Adipocyte (in vitro differentiated cells): ENCODE results near the gene DLG1.
"Not testable (repeated sequence)": the region's sequence is repeated elsewhere in the genome, so short reads cannot be mapped to it uniquely, and the experiment has no call there.

ENCODE experiments used
- DNase-seq: peaks from one replicate; pipeline ENCODE4 v3.0.0-alpha.2; 2015; ENCODE audit warnings: low read depth
- H3K27me3 ChIP-seq: replicated peaks from 2 replicates; pipeline ENCODE4 v1.7.0; 2013; ENCODE audit warnings: mild to moderate bottlenecking, low read length, moderate library complexity; ENCODE audit not compliant: control insufficient read depth, insufficient read depth
- H3K36me3 ChIP-seq: 2 replicates; pipeline ENCODE4 v1.7.0; 2013; ENCODE audit warnings: low read length, mild to moderate bottlenecking, moderate library complexity; ENCODE audit not compliant: control insufficient read depth, insufficient read depth, severe bottlenecking
- H3K4me1 ChIP-seq: 2 replicates; pipeline ENCODE4 v1.7.0; 2013; ENCODE audit warnings: mild to moderate bottlenecking, low read length, moderate library complexity; ENCODE audit not compliant: control insufficient read depth, insufficient read depth
- H3K4me3 ChIP-seq: 2 replicates; pipeline ENCODE4 v1.7.0; 2013; ENCODE audit warnings: mild to moderate bottlenecking, low read length, moderate library complexity
- H3K9ac ChIP-seq: 2 replicates; pipeline ENCODE4 v1.7.0; 2013; ENCODE audit warnings: mild to moderate bottlenecking, low read length, moderate library complexity
- H3K9me3 ChIP-seq: 2 replicates; pipeline ENCODE4 v1.7.0; 2013; ENCODE audit warnings: mild to moderate bottlenecking, low read length, moderate library complexity; ENCODE audit not compliant: control insufficient read depth

DLG1 gene

DNA sequence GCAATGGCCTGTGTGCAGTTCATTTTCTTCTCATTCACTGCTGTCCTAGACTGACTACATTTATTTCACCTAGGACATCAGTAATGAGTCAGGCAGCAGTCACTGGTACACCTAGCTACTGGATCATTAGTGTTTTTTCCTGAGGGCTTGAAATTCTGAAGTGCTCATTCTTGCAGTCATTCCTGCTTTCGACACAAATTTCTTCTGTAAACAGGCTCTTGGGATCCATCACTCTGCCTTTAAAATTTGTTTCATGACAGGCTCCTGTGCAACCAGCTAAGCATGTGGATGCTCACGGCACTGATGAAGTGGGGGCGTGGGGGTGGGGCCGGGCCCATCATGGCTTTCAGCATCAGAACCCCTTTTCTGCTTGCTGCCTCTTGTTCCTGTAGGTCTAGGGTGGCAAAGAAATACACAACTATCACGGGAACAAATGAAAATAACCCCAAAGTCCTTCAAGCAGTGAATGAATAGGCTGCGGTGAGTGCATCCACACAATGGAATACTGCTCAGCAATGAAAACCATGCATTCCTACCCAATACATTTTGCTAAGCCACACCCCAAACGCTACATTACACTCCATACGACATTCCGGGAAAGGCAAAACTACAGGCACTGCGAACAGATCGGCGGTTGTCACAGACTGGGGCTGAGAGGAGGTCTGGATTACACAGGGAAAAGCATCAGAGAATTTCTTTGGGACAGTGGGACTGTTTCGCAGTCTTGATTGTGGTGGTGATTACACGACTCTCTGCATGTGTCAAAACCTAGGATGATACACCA, 259.5 kb downstream of the DLG1 start:
- Histone ChIP-seq H3K9ac (no peak overlapping the region), H3K9me3 (no peaks in the 10 kb centered on the region), H3K4me3 (no peak overlapping the region), H3K27me3 (no peaks in the 10 kb centered on the region), H3K36me3 (peaks cover 8% of the 10 kb centered on the region), H3K4me1 (no peaks in the 10 kb centered on the region)
- DNase-seq: no peak

DNA sequence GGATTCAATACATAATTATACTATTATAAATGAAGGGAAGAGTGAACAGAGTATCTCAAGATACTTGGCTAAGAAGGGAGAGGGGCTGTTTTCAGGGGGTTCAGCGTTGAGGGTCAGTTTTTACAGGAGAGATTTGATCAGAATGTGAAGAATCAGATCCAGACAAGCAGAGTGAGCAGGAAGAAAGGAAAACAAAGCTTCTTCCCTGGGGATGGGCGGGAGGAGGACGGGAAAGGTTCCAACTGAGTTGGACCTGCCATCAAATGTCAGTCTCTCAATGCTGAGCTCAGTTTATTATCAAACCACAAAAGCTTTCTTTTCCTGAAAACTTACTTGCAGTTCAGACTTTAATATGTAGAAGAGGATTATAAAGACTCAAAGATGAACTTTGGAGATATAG, 262.8 kb downstream of the DLG1 start:
- Histone ChIP-seq H3K4me1 (peaks cover 15% of the 10 kb centered on the region), H3K4me3 (no peak overlapping the region), H3K36me3 (no peaks in the 10 kb centered on the region), H3K27me3 (no peaks in the 10 kb centered on the region), H3K9ac (no peak overlapping the region), H3K9me3 (no peaks in the 10 kb centered on the region)
- no peak for DNase-seq

DNA sequence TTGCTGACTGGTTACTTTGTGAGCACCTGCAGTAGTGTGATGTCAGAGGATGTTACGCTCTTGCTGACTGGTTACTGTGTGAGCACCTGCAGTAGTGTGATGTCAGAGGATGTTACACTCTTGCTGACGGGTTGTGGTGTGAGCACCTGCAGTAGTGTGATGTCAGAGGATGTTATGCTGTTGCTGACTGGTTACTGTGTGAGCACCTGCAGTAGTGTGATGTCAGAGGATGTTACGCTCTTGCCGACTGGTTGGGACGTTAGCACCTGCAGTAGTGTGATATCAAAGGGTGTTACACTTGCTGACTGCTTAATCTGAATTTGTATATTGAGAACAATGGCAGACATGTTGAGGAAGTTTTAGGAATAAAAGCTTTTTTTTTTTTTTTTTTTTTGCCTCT, 263.6 kb downstream of the DLG1 start:
- not testable (repeated sequence) for H3K36me3 ChIP-seq, H3K27me3 ChIP-seq, H3K9me3 ChIP-seq, DNase-seq, H3K4me3 ChIP-seq, H3K9ac ChIP-seq
- peaks cover 15% of the 10 kb centered on the region for H3K4me1 ChIP-seq

DNA sequence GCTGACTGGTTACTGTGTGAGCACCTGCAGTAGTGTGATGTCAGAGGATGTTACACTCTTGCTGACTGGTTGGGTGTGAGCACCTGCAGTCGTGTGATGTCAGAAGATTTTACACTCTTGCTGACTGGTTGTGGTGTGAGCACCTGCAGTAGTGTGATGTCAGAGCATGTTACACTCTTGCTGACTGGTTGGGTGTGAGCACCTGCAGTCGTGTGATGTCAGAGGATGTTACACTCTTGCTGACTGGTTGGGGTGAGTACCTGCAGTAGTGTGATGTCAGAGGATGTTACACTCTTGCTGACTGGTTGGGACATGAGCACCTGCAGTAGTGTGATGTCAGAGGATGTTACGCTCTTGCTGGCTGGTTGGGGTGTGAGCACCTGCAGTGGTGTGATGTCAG, 264.6 kb downstream of the DLG1 start:
- not testable (repeated sequence) for H3K9ac ChIP-seq

DNA sequence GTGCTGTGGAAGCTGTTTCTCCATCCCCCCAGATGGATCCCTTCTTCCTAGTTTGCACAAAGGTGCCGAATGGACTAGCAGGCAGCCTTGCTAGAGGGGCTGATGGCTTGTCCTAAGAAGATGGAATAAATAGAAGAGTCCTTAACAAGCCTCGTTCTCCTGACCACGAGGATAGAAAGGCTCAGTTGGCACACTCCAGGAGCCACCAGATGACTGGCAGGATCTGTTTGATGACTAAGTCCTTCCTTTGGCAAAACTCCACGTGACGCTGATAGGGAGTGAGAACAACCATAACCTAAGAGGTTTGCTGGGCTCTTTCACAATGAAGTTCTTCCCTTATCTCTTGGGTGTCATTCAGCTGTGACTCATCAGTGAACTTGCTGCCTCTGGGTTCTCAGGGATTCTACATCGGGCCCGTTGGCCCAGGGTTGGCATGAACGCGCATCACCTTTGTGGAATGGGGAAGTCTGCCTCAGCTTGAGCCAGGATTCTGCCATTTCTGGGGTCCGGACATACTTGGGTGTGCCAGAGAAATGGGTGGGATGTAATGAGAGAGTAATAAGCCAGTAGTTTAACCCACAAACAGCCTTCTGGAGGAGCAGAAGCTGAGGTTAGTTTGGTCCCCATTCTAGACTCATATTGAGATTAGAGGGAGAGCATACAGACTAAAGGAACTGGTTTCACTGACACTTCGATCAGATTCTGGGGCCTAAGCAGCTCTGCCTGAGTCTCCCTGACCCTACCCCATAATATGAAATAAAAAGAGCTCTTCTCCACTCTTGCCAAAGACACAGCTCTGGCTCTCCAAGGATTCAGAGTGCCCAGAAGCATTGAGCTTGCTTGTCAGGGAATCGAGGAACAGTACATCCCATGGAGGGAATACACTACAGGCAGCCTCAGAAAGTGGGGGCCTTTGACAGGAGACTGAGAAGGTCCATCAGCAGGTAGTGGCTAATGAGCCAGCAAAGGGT, 266.8 kb downstream of the DLG1 start:
- H3K4me3 ChIP-seq: no peak overlapping the region

More for the DNA sequence above, 264.6 kb downstream of the DLG1 start:
- H3K27me3 ChIP-seq, H3K36me3 ChIP-seq, H3K9me3 ChIP-seq, DNase-seq, H3K4me3 ChIP-seq: not testable (repeated sequence)
- H3K4me1 ChIP-seq: peaks cover 15% of the 10 kb centered on the region

DNA sequence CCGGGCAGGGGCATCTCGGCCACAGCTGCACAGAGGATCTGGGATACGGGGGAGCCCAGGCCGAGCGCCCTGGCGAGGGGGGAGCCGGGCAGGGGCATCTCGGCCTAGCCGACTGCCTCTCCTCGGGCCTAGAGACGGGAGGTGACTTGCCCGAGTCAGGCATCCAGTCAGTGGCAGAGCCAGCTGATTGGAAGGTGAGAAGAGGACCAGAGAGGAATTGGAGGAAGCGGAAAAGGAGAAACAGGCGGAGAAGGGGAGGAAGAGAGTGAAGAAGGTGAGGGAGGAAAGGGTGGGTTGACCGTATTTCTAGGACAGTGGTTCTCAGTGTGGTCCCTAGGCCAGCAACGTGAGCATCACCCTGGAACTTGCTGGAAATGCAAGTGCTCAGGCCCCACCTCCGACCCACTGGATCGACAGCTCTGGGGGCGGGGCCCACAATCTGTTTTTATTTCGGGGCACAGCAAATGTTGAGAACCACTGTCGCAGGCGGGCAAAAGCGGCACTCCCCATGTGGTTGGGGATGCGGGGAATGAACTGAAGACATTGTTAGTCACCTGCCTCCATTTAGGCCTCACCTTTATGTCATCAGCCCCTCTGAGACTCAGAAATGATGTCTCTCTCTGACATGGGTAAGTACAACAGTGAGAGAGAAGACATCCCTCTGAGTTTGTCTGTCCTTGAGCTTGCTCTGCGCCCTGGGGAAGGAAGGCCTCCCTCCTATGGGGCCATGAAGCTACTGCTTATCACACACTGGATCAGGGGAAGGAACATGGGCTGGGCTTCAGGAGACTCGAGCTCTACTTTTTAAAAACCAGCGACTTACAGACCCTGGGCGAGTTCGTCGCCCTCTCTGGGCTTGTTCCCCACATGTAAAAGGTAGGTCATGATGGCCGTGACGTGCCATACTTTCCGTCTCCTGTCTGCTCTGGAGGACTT, 267.8 kb downstream of the DLG1 start:
- no peaks in the 10 kb centered on the region for H3K9me3 ChIP-seq
- no peaks in the 10 kb centered on the region for H3K27me3 ChIP-seq
- H3K36me3 ChIP-seq: no peaks in the 10 kb centered on the region
- DNase-seq: no peak
- no peak overlapping the region for H3K9ac ChIP-seq
- peaks cover 15% of the 10 kb centered on the region for H3K4me1 ChIP-seq
- H3K4me3 ChIP-seq: no peak overlapping the region

More for the DNA sequence above, 266.8 kb downstream of the DLG1 start:
- DNase-seq: peak; percentile 93
- Histone ChIP-seq H3K9me3 (no peaks in the 10 kb centered on the region), H3K4me1 (peaks cover 15% of the 10 kb centered on the region), H3K9ac (peak overlapping the region; percentile 15), H3K27me3 (no peaks in the 10 kb centered on the region), H3K36me3 (no peaks in the 10 kb centered on the region)

DNA sequence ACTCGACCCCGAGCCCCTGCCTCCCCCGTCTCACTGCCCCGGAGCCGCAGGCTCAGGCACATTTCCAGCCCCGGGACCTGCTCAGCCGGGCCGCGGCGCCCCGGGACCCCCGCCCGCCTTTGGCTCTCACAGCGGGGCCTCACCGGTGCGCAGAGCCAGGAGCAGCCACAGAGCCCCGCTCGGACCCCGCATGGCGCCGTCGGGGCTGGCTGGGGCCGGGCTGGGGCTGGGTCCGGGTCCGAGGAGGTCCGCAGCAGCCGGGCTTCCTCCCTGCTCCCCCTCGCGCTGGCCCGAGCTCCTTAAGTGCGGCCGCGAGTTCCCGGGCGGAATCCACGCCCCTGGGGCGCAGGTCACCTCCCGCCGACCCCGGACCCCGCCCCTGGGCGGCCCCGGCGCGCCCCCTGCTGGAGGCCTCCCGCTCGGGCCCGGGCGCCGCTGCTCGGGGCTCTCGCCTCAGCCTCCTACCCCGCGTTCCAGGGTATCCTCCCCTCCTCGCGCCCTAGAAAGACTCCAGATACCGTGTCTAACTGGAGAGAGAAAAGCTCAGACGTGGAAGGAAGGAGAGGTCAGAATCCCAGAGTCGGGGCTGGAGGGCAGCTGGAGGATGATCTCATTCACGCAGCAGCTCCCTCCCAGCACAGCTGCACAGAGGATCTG, 268.8 kb downstream of the DLG1 start, which contains the start of gene MELTF:
MELTF (minus strand) TSS at position 307 of the 657 bp plus-strand sequence; CDS start at position 192, 115 bp downstream.
- DNase-seq: peak; percentile 68
- H3K27me3 ChIP-seq: no peaks in the 10 kb centered on the region

DNA sequence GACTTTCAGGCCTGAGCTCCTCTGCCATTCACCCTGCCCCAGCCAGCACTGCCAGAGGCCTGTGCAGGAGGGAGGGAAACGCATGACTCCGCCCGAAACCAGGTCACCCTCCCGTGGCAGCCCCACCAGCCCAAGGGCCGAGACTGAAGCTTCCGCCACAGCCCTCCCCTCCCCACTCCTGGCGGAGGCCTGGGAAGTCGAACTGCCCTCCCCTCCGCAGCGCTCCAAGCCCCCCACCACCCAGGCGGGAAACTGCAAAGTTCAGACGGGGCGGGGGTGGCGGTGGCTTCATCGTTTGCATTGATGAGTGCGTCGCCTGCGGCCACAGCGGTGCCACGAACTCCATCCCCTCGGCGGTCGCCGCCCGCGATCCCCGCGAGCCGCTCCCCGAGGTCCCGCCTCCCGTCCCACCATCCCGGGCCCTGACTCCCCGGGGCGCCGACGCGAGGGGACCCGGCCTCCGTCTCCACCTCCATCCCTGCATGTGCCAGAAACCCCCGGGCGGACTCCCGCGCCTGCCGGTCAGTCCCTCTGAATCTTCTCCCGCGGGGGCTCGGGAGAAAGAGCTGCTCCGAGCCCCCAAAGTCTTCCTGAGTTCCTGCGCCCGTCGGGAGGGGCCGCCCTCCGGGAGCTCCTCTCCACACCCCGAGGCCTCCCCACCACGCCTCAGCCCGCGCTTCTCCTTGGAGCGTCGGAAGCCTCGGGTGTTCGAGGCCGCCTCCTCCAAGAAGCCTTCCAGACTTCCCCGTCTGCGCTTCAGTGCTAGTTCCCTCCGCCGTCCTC, 269.5 kb downstream of the DLG1 start:
- DNase-seq: peak; percentile 39
- Histone ChIP-seq H3K9me3 (no peaks in the 10 kb centered on the region), H3K4me3 (peak overlapping the region; percentile 74), H3K4me1 (peaks cover 15% of the 10 kb centered on the region), H3K9ac (peak overlapping the region; percentile 70), H3K27me3 (no peaks in the 10 kb centered on the region), H3K36me3 (no peaks in the 10 kb centered on the region)

More for the DNA sequence above, 268.8 kb downstream of the DLG1 start, which contains the start of gene MELTF:
- peak within 1 kb of the TSS; percentile 70 for H3K9ac ChIP-seq
- no peaks in the 10 kb centered on the region for H3K9me3 ChIP-seq
- peak within 1 kb of the TSS; percentile 74 for H3K4me3 ChIP-seq
- H3K36me3 ChIP-seq: no peaks in the 10 kb centered on the region
- peaks cover 15% of the 10 kb centered on the region for H3K4me1 ChIP-seq

DNA sequence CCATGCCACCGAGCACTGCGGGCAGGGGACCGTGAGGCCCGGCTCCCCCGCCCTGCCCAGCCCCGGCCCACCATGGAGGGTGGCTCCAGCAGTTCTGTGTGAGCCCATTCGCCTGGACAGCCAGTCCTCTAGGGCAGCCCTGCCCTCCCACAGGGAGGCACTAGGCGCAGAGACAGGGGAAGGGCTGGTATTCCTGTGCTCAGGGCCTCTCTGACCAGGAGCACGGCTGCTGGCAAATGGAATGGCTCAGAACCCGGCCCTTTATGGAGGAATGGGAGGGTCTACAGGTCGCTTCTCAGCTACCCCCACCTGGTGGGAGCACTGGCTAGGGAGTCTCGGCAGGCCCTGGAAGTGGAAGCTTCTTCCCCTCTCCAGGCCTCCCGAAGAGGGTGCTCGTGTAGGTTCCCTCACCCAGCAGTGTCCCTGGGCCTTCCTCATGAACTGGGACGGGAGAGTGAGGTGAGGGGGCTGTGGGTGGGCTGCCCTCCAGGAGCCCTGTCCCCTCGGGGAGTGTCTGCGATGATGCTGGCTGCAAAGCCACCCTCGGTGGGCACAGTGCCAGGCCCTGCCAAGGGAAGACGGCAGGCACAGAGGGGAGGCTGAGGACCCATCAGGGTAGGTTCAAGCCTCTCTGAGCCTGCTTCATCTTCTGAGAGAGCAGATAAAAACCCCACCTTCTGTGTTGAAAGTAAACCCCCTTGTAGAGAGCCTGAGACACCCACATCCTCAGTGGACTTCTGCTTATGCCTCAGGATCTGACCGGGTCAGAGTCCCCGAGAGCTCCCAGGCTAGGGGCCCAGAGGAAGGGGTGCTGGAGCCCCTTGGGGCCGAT, 270.3 kb downstream of the DLG1 start:
- H3K4me1 ChIP-seq: peaks cover 15% of the 10 kb centered on the region
- no peaks in the 10 kb centered on the region for H3K36me3 ChIP-seq
- H3K4me3 ChIP-seq: peak overlapping the region; percentile 74
- no peak for DNase-seq
- H3K9me3 ChIP-seq: no peaks in the 10 kb centered on the region
- H3K9ac ChIP-seq: no peak overlapping the region
- H3K27me3 ChIP-seq: peaks cover 2% of the 10 kb centered on the region
